GM21381 (cell line): ENCODE results near the gene HOXD13.

Experiments
- ATAC-seq: cut with Tn5 transposase; IDR thresholded peaks from one replicate; pipeline ENCODE4 v1.9.1; 2021; ENCODE audit warnings: mild to moderate bottlenecking, moderate library complexity; ENCODE audit not compliant: unreplicated experiment

The HOXD13 gene

GRCh38 chr2:176105078-176105729, 12.7 kb downstream of the HOXD13 start:
- ATAC-seq: no peak

DNA sequence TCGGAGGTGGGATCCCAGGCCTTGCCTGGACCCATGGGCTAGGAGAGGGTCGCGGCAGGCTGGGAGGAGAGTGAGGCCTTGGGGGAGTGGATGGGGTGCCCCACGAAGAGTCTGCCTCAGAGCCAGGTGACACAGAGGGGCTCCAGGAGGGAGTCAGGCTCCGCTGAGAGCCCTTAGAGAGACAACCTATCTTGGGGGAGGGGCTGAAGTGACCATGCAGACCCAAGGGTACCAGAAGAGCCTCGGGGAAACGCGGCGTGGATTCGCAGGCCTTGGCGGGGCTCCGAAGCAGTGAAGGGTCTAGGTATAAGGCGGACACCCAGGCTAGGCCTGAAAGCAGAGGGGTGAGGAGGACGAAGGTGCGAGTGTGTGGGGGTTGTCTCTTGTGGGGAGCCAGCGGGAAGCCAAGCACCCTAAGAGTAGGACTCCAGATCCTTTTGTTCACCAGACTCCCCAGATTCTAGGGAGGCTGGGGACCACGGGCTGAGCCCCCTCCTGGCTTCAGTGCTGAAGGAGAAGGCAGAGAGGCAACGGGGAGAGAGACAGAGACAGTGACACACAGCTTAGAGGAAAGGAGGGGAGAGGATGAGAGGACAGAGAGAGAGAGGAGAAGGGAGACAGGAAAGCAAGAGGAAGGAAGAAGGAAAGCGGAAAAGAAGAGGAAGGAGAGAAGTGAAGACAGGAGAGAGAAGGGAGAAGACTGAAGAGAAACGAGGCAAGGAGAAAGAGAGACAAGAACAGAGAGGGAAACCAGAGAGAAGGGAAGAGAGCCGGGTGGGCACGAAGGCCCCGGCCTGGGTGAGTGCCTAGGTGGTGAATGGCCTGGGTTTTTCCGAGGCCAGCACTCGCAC, 13.4 kb downstream of the HOXD13 start:
- no peak for ATAC-seq

DNA sequence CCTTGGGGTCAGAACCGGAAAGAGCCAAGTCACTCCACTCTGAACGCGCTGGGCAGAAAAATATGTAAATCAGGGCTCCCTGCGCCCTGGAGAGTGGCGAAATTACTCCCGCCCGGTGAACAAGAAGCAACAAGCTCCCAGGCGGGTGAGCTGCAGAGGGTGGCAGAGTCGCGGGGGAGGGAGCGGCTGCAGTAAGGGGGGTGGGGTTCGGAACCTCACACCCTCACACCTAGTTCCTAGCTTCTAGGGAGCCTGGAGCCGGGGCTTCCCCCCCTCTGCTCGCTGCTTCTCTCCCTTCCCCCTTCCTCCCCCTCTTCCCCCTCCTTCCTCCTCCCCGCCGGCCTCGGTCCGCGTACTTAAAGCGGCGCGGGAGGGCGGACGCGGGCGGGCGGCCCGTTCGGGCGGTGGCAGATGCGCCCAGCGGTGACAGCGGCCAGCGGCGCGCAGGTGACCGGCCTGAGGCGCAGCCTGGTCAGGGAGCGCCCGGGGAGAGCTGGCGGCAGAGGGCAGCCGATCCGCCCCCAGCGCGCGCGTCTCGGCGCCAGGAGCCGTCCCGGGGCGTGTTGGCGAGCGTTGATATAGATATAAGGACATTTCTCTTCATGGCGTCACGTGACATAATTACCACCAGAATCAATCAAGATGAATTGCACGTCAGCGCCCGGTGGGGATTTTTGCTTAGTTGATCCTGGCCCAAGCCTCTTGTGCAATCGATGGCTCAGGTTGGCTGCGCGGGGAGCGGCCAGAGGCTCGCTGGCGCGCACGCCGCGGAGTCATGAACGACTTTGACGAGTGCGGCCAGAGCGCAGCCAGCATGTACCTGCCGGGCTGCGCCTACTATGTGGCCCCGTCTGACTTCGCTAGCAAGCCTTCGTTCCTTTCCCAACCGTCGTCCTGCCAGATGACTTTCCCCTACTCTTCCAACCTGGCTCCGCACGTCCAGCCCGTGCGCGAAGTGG, 14.3 kb downstream of the HOXD13 start, which contains the start of gene HOXD11:
HOXD11 (plus strand) TSS at position 700 of the 959 bp plus-strand sequence; CDS start at position 776, 76 bp downstream.
- no peak for ATAC-seq

DNA sequence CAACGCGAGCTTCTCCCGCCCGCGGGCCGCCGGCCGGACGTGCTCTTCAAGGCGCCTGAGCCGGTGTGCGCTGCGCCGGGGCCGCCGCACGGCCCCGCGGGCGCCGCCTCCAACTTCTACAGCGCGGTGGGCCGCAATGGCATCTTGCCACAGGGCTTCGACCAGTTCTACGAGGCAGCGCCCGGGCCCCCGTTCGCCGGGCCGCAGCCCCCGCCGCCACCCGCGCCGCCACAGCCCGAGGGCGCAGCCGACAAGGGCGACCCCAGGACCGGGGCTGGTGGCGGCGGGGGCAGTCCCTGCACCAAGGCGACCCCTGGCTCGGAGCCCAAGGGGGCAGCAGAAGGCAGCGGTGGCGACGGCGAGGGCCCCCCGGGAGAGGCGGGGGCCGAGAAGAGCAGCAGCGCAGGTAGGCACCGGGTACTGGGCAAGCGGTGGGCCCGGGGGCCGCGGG, 15.2 kb downstream of the HOXD13 start:
- no peak for ATAC-seq

DNA sequence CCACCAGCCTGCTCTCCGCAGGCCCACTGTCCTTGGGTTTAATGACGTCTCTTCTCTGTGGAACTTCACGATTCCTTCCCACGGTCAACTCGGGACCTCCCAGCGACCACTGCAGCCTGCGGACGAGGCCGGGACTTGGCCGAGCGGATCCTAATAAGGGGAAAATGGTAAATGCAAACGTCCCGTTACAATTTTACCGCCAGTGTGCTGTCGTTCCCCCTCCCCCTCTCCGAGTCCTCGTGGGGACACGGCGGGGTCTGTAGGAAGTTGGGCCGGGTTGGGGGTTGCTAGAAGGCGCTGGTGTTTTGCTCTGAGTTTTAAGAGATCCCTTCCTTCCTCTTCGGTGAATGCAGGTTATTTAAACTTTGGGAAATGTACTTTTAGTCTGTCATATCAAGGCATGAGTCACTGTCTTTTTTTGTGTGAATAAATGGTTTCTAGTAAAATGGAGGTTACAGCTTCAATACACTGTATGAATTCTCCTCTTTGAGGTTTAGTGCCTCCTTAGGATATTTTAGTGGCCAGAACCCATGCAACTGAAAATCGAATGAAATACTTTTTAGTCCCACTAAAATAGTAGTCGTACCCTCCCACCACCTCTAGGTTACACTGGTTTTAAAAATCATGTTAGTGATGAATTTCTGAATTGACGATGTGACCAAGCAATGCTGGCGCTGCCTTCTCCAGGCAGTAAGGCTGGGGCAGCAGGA, 16.8 kb downstream of the HOXD13 start:
- ATAC-seq: no peak

DNA sequence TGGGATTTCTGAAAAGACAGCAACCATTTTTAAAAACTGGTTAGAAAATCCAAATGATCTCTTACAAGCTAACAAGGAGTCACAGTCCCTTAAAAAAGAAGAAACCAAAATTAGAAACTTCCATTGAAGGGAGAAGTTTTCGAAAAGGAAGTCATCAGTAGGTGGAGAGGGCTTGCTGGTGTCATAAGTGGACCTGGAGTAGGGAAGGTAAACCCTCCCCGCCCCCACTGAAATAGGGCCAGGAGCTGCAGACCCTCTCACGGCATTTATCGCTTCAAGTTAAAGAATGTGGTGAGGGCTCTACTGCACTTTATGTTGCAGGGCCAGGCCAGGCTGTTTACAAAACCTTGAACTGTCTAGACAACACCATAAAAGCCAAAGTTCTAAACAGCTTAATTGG, 17.4 kb downstream of the HOXD13 start:
- no peak for ATAC-seq

DNA sequence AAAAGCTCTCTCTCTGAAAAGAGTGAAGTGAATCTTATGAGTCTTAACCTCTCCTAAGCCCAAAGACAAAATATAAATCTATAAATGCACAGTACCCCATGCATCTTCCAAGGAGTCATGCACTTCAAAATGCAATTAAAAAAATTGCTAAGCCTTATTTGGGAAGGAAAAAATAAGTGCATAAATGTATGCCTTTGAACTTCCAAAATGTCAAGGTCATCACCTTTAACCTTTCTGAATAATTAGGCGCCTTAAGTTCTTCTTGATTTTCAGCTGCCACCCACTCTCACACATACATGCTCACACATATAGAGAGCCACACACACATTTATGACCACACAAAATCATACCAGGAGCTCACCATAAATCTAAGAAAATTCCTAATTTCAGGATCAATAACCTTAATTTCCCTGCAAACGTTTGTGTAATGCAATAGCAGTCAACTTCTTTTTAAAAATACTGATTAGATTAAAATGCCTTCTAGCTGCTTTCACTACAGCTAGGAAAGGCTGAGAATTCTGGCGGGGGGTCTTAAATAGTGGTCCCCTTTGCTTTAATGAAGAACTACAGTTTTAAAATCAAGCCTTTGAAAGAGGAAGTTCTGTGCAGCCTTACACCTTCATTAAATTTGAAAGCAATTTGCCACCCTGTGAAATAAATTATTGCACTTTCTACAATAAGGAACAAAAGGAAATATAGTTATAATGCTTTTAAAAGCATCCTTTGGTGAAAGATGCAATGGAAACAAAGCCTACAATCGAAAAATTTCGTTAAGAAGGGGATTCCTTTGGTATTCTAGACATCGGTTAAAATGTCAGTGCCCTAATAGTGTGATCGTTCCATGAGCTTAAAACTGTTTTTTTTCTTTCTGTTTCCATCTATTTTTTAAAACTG, 18.1 kb downstream of the HOXD13 start:
- ATAC-seq: no peak

- no peak for ATAC-seq
Measured at GRCh38 chr2:176111309-176111663, 18.8 kb downstream of the HOXD13 start.

GRCh38 chr2:176111846-176112374, 19.4 kb downstream of the HOXD13 start:
- no peak for ATAC-seq

- ATAC-seq: no peak
Measured at GRCh38 chr2:176112375-176113302, 20.1 kb downstream of the HOXD13 start.

DNA sequence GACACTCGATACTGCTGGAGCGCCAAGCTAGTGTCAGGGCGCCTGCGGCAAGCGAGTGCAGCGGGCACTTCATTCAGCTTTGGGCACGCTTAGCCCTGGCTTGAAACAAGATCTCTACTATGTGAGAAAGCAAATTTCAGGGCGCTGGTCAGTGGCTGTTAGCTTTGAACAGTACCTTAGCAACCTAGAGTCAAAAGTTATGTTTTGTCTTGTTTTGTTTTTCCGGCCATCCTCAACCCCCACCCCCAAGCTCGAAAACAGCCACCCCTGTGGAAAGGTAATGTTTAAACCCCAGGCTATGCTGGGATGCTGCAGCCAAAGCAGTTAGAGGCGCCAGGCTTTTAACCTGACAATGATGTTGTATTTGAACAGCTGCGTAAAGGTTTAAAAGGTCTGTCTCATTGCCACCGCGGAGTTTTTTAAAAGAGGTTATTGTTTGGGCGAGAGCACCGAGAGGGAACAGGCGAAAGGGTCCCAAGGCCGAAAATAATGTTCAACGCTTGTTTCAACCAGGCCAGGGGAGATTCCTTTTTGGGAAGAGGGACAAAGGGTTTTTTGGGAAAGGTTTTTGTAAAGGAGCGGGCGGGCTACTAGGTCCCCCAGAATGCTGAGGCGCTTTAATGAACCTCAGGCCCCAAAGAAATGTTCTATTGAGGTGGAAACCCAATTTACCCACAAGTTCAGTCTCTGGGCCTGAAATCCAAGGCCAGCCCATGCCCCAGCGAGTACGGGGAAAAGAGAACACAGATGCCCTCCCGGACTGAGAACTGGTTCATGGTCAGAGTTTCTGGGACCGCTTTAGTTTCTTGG, 21.8 kb downstream of the HOXD13 start:
- ATAC-seq: no peak

- ATAC-seq: no peak
Measured at GRCh38 chr2:176114930-176115625, 22.6 kb downstream of the HOXD13 start.

GRCh38 chr2:176115883-176116813, 23.6 kb downstream of the HOXD13 start, which contains the start of gene HOXD10:
TSS of gene HOXD10 (plus strand) at chr2:176116778. CDS start at chr2:176116834, 56 bp downstream.
- ATAC-seq: no peak

- no peak for ATAC-seq
Measured at GRCh38 chr2:176117162-176117822, 24.8 kb downstream of the HOXD13 start.

DNA sequence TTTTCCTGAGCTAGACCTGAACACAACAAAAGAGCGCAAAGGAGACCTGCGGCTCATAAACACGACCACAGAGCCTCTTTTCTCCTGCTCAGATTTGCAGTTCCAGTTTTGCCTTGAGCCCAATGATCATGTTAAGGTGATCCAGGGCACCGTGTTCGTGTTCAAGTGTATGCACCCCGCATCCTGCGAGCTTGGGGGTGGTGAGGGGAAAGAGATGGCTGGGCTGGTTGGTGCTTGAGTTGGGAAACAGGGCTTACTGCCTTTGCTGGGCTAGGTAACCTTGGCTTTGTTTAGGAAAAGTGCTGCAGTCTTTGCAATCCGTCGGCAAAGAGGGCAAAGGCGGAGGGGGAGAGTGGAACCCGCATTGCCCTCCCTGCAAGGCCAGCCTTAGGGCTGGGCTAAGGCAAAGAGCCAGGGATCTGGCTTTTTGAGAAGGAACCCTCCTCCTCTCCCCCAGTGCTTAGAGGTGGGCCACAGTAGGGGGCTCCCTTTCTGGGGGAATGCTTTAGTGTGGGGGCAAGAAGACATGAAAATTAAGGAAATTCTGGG, 25.4 kb downstream of the HOXD13 start:
- no peak for ATAC-seq
